Measurements from ENCODE around the gene TTC28. TPM values are rescaled to one million over a fixed set of nuclear protein-coding genes. Genes with fewer than 3 reads are reported as not detected.

Gene TTC28
- total RNA-seq, 5 donors from 2014 or later (not counting 1 experiment from before 2014, with no cell fraction given), result 2.3 to 7.8 (median 3.0) TPM

- no peaks in the 10 kb centered on the region for H3K27me3 ChIP-seq (replicated peaks in 1 of 2; ENCODE audit: control insufficient read depth in 2 of 2, extremely low read depth in 1 of 2, insufficient read depth in 2 of 2, low read length in 1 of 2)
- H3K4me1 ChIP-seq (ENCODE audit: control insufficient read depth in 1 of 2, extremely low read depth in 1 of 2, insufficient read depth in 2 of 2, low read length in 2 of 2), result no peaks in the 10 kb centered on the region
- no peaks in the 10 kb centered on the region for H3K9me3 Mint-ChIP-seq
- H3K9me3 ChIP-seq, result no peaks in the 10 kb centered on the region
- no peak overlapping the region for H3K27ac ChIP-seq (ENCODE audit: low read length)
- H3K4me1 Mint-ChIP-seq, result no peaks in the 10 kb centered on the region
- ChIA-PET POLR2A (no interaction called here), CTCF (no interaction called here)
- no CpG with 5 or more reads among the region's 3 CpGs for WGBS (ENCODE audit: insufficient coverage)
- DNase-seq, result no peak
- no peak for ATAC-seq (replicated peaks in 1 of 4)
- no peak overlapping the region for H3K27ac Mint-ChIP-seq
- H3K27me3 Mint-ChIP-seq, result no peaks in the 10 kb centered on the region
- H3K36me3 Mint-ChIP-seq, result peaks cover 13% of the 10 kb centered on the region
- no peak overlapping the region for H3K4me3 ChIP-seq (ENCODE audit: control insufficient read depth in 1 of 2, extremely low read depth in 1 of 2, low read length in 1 of 2)
- H3K4me3 Mint-ChIP-seq, result no peak overlapping the region
- H3K36me3 ChIP-seq (ENCODE audit: control insufficient read depth in 2 of 2, extremely low read depth in 1 of 2, insufficient read depth in 1 of 2, low read length in 1 of 2), result no peaks in the 10 kb centered on the region
Measured at GRCh38 chr22:27976586-27976985, 703.1 kb downstream of the TTC28 start.

- H3K27me3 ChIP-seq (replicated peaks in 1 of 2; ENCODE audit: control insufficient read depth in 2 of 2, extremely low read depth in 1 of 2, insufficient read depth in 2 of 2, low read length in 1 of 2), result no peaks in the 10 kb centered on the region
- POLR2A ChIA-PET, result no interaction called here
- Mint-ChIP-seq H3K4me1 (no peaks in the 10 kb centered on the region), H3K27ac (no peak overlapping the region), H3K36me3 (peaks cover 16% of the 10 kb centered on the region), H3K27me3 (no peaks in the 10 kb centered on the region), H3K4me3 (no peak overlapping the region), H3K9me3 (peaks cover 0 to 2% (median 0%) of the 10 kb centered on the region in 3 donors)
- 71% methylated on average over 8 of the region's 16 CpGs for WGBS (ENCODE audit: insufficient coverage)
- CTCF ChIA-PET, result no interaction called here
- H3K9me3 ChIP-seq, result no peaks in the 10 kb centered on the region
- DNase-seq (no peak), ATAC-seq (replicated peaks in 1 of 4) (no peak)
- H3K4me1 ChIP-seq (ENCODE audit: control insufficient read depth in 1 of 2, extremely low read depth in 1 of 2, insufficient read depth in 2 of 2, low read length in 2 of 2), result no peaks in the 10 kb centered on the region
- H3K4me3 ChIP-seq (ENCODE audit: control insufficient read depth in 1 of 2, extremely low read depth in 1 of 2, low read length in 1 of 2), result no peak overlapping the region
- no peak overlapping the region for H3K27ac ChIP-seq (ENCODE audit: low read length)
- H3K36me3 ChIP-seq (ENCODE audit: control insufficient read depth in 2 of 2, extremely low read depth in 1 of 2, insufficient read depth in 1 of 2, low read length in 1 of 2), result no peaks in the 10 kb centered on the region
Measured at GRCh38 chr22:27975381-27976013, 704.1 kb downstream of the TTC28 start.

GRCh38 chr22:27973846-27974245 is 705.8 kb downstream of the TTC28 start:
- POLR2A ChIA-PET, result no interaction called here
- H3K9me3 ChIP-seq, result no peaks in the 10 kb centered on the region
- H3K4me3 Mint-ChIP-seq, result no peak overlapping the region
- no peaks in the 10 kb centered on the region for H3K36me3 ChIP-seq (ENCODE audit: control insufficient read depth in 2 of 2, extremely low read depth in 1 of 2, insufficient read depth in 1 of 2, low read length in 1 of 2)
- H3K36me3 Mint-ChIP-seq, result peaks cover 32% of the 10 kb centered on the region
- H3K27ac Mint-ChIP-seq, result no peak overlapping the region
- CTCF ChIA-PET, result interaction anchor here in 1 of 2 donors (0.6 kb wide), 1 partner anchor 1642 kb away, joined by 3 read pairs; no protein-coding TSS in a partner anchor
- H3K4me1 Mint-ChIP-seq, result peaks cover 0 to 5% (median 4%) of the 10 kb centered on the region in 3 donors
- H3K27me3 Mint-ChIP-seq, result no peaks in the 10 kb centered on the region
- WGBS (ENCODE audit: insufficient coverage), result 100% methylated on average over 1 of the region's 1 CpG
- no peaks in the 10 kb centered on the region for H3K27me3 ChIP-seq (replicated peaks in 1 of 2; ENCODE audit: control insufficient read depth in 2 of 2, extremely low read depth in 1 of 2, insufficient read depth in 2 of 2, low read length in 1 of 2)
- DNase-seq (no peak), ATAC-seq (replicated peaks in 1 of 4) (no peak)
- H3K4me3 ChIP-seq (ENCODE audit: control insufficient read depth in 1 of 2, extremely low read depth in 1 of 2, low read length in 1 of 2), result no peak overlapping the region
- H3K27ac ChIP-seq (ENCODE audit: low read length), result no peak overlapping the region
- H3K9me3 Mint-ChIP-seq, result peaks cover 0 to 5% (median 0%) of the 10 kb centered on the region in 3 donors
- H3K4me1 ChIP-seq (ENCODE audit: control insufficient read depth in 1 of 2, extremely low read depth in 1 of 2, insufficient read depth in 2 of 2, low read length in 2 of 2), result no peaks in the 10 kb centered on the region

GRCh38 chr22:27972732-27973698 is 706.6 kb downstream of the TTC28 start:
- Mint-ChIP-seq H3K9me3 (peaks cover 0 to 5% (median 0%) of the 10 kb centered on the region in 3 donors), H3K4me3 (no peak overlapping the region), H3K4me1 (peaks cover 0 to 7% (median 4%) of the 10 kb centered on the region in 3 donors), H3K27ac (no peak overlapping the region), H3K27me3 (no peaks in the 10 kb centered on the region), H3K36me3 (peaks cover 29% of the 10 kb centered on the region)
- H3K4me1 ChIP-seq (ENCODE audit: control insufficient read depth in 1 of 2, extremely low read depth in 1 of 2, insufficient read depth in 2 of 2, low read length in 2 of 2), result no peaks in the 10 kb centered on the region
- 86% methylated on average over 4 of the region's 9 CpGs for WGBS (ENCODE audit: insufficient coverage)
- ATAC-seq (replicated peaks in 1 of 4) (no peak), DNase-seq (no peak)
- ChIA-PET POLR2A (no interaction called here), CTCF (no interaction called here)
- H3K4me3 ChIP-seq (ENCODE audit: control insufficient read depth in 1 of 2, extremely low read depth in 1 of 2, low read length in 1 of 2), result no peak overlapping the region
- no peaks in the 10 kb centered on the region for H3K27me3 ChIP-seq (replicated peaks in 1 of 2; ENCODE audit: control insufficient read depth in 2 of 2, extremely low read depth in 1 of 2, insufficient read depth in 2 of 2, low read length in 1 of 2)
- H3K36me3 ChIP-seq (ENCODE audit: control insufficient read depth in 2 of 2, extremely low read depth in 1 of 2, insufficient read depth in 1 of 2, low read length in 1 of 2), result no peaks in the 10 kb centered on the region
- H3K9me3 ChIP-seq, result no peaks in the 10 kb centered on the region
- no peak overlapping the region for H3K27ac ChIP-seq (ENCODE audit: low read length)

GRCh38 chr22:27971926-27972325 is 707.7 kb downstream of the TTC28 start:
- H3K27ac ChIP-seq (ENCODE audit: low read length), result no peak overlapping the region
- 100% methylated on average over 1 of the region's 1 CpG for WGBS (ENCODE audit: insufficient coverage)
- no peaks in the 10 kb centered on the region for H3K27me3 Mint-ChIP-seq
- ATAC-seq (replicated peaks in 1 of 4) (no peak), DNase-seq (no peak)
- H3K4me3 ChIP-seq (ENCODE audit: control insufficient read depth in 1 of 2, extremely low read depth in 1 of 2, low read length in 1 of 2), result no peak overlapping the region
- no peaks in the 10 kb centered on the region for H3K36me3 ChIP-seq (ENCODE audit: control insufficient read depth in 2 of 2, extremely low read depth in 1 of 2, insufficient read depth in 1 of 2, low read length in 1 of 2)
- H3K4me3 Mint-ChIP-seq, result no peak overlapping the region
- no peak overlapping the region for H3K27ac Mint-ChIP-seq
- ChIA-PET POLR2A (interaction anchor here in 1 of 2 donors (0.7 kb wide), 1 partner anchor 45 kb away, joined by 3 read pairs; no protein-coding TSS in a partner anchor), CTCF (no interaction called here)
- no peaks in the 10 kb centered on the region for H3K9me3 ChIP-seq
- H3K36me3 Mint-ChIP-seq, result peaks cover 29% of the 10 kb centered on the region
- no peaks in the 10 kb centered on the region for H3K4me1 ChIP-seq (ENCODE audit: control insufficient read depth in 1 of 2, extremely low read depth in 1 of 2, insufficient read depth in 2 of 2, low read length in 2 of 2)
- H3K27me3 ChIP-seq (replicated peaks in 1 of 2; ENCODE audit: control insufficient read depth in 2 of 2, extremely low read depth in 1 of 2, insufficient read depth in 2 of 2, low read length in 1 of 2), result no peaks in the 10 kb centered on the region
- H3K4me1 Mint-ChIP-seq, result peaks cover 0 to 7% (median 4%) of the 10 kb centered on the region in 3 donors
- peaks cover 0 to 5% (median 0%) of the 10 kb centered on the region in 3 donors for H3K9me3 Mint-ChIP-seq

- peaks cover 30% of the 10 kb centered on the region for H3K36me3 Mint-ChIP-seq
- ChIA-PET CTCF (no interaction called here), POLR2A (no interaction called here)
- Histone ChIP-seq H3K4me1 (ENCODE audit: control insufficient read depth in 1 of 2, extremely low read depth in 1 of 2, insufficient read depth in 2 of 2, low read length in 2 of 2) (no peaks in the 10 kb centered on the region), H3K9me3 (no peaks in the 10 kb centered on the region), H3K27ac (ENCODE audit: low read length) (no peak overlapping the region), H3K4me3 (ENCODE audit: control insufficient read depth in 1 of 2, extremely low read depth in 1 of 2, low read length in 1 of 2) (no peak overlapping the region), H3K36me3 (ENCODE audit: control insufficient read depth in 2 of 2, extremely low read depth in 1 of 2, insufficient read depth in 1 of 2, low read length in 1 of 2) (no peaks in the 10 kb centered on the region), H3K27me3 (replicated peaks in 1 of 2; ENCODE audit: control insufficient read depth in 2 of 2, extremely low read depth in 1 of 2, insufficient read depth in 2 of 2, low read length in 1 of 2) (no peaks in the 10 kb centered on the region)
- peaks cover 0 to 11% (median 4%) of the 10 kb centered on the region in 3 donors for H3K4me1 Mint-ChIP-seq
- H3K4me3 Mint-ChIP-seq, result no peak overlapping the region
- no CpG with 5 or more reads among the region's 1 CpG for WGBS (ENCODE audit: insufficient coverage)
- ATAC-seq (replicated peaks in 1 of 4) (no peak), DNase-seq (no peak)
- no peaks in the 10 kb centered on the region for H3K27me3 Mint-ChIP-seq
- peaks cover 0 to 5% (median 0%) of the 10 kb centered on the region in 3 donors for H3K9me3 Mint-ChIP-seq
- no peak overlapping the region for H3K27ac Mint-ChIP-seq
Measured at GRCh38 chr22:27970596-27971220, 708.9 kb downstream of the TTC28 start.

All from T-cell (primary cell).